Measurements from ENCODE around the gene ARRB1.

GRCh38 chr11:75394085-75394840 is 42.8 kb upstream of the ARRB1 start:
- TF ChIP-seq CTCF (IDR thresholded peaks at IDR 0.05) (no peak), POLR2AphosphoS5 (IDR thresholded peaks at IDR 0.05) (no peak), POLR2A (IDR thresholded peaks at IDR 0.05) (no peak)
